Measurements from ENCODE around the gene MEMO1.
A peak's percentile ranks its signal among the peaks of the same experiment; 100 is the strongest.
"Not testable (repeated sequence)": the region's sequence is repeated elsewhere in the genome, so short reads cannot be mapped to it uniquely, and the experiment has no call there.

The MEMO1 gene

DNA sequence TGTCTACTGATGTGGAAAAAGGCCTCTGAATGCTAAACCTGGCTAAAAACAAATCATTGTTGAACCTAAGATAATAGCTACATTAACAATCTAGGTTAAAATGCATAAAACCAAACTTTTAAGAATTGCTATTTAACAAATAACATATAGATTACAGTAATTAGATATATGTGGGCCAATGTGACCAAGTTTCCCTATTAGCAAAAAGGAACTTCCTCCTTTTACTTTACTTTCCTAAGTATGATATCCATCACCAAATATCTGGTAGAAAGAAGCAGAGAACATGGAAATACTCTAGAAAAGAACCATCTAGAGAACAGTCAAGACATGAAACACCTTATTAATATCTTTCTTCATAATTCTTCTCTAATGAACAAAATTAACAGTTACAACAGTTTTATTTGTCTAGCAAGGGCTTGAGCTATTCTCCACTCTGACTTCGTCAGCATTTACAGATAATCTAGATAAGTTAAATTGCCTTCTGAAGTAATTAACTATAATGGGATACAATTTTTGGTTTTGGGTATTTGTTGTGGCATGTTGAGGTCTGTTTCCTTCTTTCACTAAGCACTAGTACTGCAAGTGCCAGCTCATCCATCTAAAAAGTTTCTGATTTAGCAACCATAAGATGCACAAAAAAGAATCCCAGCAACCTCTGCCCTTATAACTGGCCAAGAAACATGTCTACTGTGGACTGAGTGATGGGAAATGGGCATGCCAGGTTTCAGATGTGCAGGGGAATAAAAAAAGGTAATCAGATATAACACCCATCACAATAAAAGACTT, 53.3 kb downstream of the MEMO1 start:
- no peak for DNase-seq (ENCODE audit: low read depth)

DNA sequence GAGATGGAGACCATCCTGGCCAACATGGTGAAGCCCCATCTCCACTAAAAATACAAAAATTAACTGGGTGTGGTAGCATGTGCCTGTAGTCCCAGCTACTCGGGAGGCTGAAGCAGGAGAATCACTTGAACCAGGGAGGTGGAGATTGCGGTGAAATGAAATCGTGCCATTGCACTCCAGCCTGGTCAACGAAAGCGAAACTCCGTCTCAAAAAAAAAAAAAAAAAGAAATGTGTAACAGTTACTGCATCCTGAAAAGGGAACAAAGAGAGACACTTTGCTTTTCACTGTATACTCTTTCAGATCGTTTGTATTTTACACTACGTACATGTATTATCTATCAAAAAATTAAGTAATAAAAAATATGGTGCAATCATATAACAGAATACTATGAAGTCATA, 53.9 kb downstream of the MEMO1 start:
- not testable (repeated sequence) for DNase-seq (ENCODE audit: low read depth)

- DNase-seq (ENCODE audit: low read depth), result no peak
These were observed 54.5 kb downstream of the MEMO1 start for GRCh38 chr2:31956312-31956711.

DNA sequence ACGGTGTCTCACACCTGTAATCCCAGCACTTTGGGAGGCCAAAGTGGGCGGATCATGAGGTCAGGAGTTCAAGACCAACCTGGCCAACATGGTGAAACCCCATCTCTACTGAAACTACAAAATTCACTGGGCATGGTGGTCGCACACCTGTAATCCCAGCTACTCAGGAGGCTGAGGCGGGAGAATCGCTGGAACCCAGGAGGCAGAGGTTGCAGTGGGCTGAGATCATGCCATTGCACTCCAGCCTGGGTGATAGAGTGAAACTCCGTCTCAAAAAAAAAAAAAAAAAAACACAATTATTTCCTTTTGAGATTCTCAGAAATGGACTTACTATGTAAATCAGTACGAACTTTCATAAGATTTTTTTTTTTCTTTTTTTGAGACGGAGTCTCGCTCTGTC, 57.7 kb downstream of the MEMO1 start:
- not testable (repeated sequence) for DNase-seq (ENCODE audit: low read depth)

DNA sequence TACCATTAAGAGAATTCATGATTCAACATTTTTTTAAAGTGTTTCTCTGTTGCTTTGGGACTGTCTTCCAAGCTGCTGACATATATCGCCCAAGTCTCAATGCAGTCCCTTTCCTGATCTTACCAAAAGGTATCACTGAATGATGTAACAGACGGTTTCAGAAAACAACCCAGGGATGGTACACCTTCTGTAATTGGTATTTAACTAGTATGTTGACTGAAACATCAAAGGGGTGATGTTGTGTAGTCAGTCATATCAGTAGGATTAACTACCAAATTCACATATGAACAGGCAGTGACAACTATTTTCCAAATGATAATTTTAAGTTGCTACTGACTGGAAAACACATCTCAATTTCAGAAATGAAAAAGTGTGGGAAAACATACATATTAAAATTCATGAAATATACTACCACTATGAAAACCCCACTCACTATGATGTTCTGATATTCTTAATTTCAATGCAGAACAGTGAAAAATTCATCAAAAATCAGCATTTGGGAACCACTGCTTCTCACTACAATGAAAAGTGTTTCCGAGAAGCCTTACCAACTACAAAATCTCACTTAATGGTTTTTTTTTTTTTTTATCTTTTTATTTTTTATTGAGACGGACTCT, 59.8 kb downstream of the MEMO1 start:
- DNase-seq (ENCODE audit: low read depth), result no peak

DNA sequence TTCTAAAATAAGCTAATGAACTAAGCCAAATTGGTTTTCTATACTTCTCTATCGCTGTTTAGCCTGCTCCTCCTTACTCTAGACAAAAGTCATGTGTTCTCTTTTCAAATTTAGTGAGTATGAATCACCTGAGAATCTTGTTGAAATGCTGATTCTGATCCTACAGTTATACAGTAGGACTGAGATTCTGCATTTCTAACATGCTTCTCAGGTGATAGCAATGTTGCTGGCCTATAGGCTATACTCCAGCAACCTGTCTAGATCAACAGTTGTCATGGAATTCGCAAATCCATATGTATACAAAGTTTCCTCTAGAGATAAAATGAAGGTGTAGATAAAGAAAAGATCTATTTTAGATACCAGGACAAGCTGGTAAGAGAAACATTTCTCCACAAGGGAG, 62.9 kb downstream of the MEMO1 start:
- DNase-seq (ENCODE audit: low read depth), result no peak

DNA sequence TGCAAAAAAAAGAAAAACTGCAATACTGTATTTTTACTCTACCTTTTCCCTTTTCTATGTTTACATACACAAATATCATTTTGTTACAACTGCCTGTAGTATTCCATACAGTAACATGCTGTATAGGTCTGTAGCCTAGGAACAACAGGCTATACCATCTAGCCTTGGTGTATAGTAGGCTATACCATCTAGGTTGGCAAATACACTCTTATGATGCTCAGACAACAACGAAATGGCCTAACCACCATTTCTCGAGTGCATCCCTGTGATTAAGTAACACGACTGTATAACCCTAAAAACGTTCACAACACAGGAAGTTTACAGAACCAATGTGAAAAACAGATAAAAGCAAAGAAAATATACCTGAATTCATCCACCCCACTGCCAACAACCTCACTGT, 64.0 kb downstream of the MEMO1 start:
- no peak for DNase-seq (ENCODE audit: low read depth)

DNA sequence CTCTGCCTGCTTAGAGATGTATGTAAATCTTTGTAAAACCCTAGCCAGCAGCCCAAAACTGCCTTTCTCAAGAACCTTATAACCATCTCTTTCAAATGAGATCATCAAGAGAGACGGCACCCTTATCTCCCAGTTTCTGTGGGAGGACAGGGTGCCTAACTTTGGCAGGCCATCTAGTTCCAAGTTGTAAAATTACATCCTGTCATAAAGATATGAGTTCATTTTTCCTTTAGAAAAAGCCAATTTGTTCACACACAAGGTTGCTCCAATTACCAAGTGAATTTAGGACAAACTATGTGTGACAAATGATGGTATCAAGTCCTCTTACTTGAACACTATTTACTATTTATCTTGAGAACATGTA, 65.3 kb downstream of the MEMO1 start:
- no peak for DNase-seq (ENCODE audit: low read depth)

DNA sequence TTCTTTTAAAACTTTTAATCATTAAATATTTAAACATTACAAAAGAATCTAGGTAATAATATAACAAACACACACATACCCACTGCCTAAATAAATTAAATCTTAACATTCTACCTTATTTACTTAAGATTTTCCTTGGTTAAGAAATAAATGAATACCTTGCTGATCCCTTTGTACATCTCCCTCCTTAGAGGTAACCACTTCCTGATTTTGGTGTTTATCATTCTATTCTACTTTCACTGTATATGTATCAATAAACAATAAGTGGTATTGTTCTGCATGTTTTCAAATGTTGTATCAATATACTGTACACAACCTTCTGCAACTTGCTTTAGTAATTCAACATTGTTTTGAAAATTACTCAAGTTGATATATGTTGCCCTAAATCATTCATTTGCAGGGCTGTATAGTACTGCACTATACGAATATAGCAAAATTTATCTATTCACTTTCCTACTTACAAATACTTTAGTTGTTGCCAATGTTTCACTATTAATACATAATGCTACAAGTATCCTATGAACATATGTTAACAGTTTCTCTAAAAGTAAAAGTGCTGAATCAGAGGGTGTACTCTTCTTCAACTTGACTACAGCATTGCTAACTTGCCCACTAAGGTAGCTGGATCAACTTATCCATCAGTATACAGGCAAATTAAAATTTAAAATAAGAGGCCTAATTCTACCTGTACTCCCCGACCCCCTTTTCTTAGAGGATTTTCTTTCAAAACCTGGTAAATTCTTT, 65.8 kb downstream of the MEMO1 start:
- DNase-seq (ENCODE audit: low read depth), result no peak

- DNase-seq (ENCODE audit: low read depth), result no peak
These were observed 67.1 kb downstream of the MEMO1 start for GRCh38 chr2:31943636-31944225.

DNA sequence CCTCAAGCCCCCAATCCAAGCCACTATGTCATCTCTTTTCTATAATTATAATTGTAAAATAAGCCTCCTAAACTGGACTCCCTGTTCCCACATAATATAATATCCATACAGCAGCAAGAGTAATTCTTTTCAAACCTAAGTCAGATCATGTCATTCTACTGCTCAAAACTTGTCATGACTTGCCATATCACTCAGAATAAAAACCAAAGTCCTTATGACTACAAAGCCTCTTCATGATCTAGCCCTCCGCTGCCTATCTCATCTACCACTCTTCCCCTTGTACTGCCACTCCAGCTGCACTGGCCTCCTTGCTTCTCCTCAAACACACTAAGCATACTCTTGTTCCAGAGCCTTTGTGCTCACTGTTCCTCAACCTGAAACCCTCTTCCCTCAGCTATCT, 69.9 kb downstream of the MEMO1 start:
- DNase-seq (ENCODE audit: low read depth), result peak; percentile 9

DNA sequence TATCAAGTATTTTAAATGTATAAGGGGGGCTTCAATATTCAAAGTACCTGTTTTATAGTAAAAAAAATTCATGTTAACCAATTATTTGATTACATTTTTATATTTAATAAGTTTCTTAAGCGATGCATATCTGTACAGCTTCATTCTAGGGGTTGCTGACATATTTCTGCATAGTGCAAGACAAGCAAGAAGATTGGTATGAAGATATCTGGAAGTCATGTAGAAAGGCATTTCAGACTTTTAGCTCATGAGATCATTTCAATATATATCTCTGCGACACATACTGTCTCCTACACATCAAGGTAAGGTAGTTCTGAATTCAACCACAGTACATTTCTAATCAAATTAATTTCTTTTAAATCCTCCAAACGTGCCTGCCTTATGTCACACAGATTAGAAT, 73.1 kb downstream of the MEMO1 start:
- DNase-seq (ENCODE audit: low read depth), result no peak

DNA sequence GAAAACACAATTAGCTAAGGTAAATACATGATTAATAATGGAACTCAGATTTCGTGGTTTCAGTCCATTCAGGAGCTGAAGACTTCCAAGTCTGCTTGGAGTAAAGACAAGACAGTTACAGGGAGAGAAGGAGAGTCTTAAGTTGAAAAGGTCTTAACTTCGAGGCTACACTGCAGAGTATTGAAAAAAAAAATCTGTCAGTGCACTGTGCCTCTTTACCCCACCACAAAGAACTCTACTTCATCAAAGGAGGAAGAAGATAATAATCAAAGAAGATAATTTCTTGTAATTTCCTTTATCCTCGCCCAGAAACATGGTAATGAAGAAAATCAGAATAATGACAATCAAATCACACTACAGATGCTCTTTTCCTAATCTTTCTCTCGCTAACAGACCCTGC, 75.4 kb downstream of the MEMO1 start:
- DNase-seq (ENCODE audit: low read depth), result no peak

GRCh38 chr2:31933066-31933465, 77.7 kb downstream of the MEMO1 start:
- no peak for DNase-seq (ENCODE audit: low read depth)

DNA sequence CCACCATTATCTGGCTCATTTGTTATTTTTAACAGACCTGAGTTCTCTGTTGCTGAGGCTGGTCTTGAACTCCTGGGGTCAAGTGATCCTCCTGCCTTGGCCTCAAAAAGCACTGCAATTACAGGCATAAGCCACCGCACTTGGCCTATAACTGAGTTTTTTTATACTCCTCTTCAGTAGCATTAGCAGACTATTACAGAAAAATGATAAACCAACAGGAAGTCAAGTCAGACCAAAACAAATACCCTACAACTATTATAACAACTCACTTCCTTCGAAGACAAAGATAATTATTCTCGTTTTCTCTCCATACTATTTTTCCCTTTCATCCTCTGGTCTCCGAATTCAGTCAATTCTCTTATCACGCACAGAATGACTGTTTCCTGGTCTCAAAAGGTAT, 78.2 kb downstream of the MEMO1 start:
- DNase-seq (ENCODE audit: low read depth), result no peak

DNA sequence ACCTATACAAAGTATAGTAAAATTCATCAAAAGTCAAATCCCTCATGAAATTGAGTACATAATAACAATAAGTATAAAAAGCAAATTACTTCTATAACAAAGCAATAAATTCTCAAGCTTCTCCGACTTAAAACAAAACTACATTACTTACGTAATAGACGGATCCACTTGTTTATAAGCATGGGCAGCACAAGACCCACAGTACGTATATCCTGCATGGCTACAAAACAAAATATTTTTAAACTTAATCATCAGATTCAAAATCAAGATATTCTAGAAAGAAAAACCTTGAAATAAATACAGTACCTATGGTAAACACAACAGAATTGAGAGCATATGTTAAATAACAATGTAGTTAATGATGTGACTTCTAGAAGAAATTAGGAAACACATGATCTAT, 78.9 kb downstream of the MEMO1 start:
- DNase-seq (ENCODE audit: low read depth), result no peak

- DNase-seq (ENCODE audit: low read depth), result no peak
These were observed 85.3 kb downstream of the MEMO1 start for GRCh38 chr2:31925517-31925916.

GRCh38 chr2:31923662-31924061, 87.1 kb downstream of the MEMO1 start:
- DNase-seq (ENCODE audit: low read depth), result no peak

GRCh38 chr2:31922542-31923408, 88.0 kb downstream of the MEMO1 start:
- DNase-seq (ENCODE audit: low read depth), result no peak

DNA sequence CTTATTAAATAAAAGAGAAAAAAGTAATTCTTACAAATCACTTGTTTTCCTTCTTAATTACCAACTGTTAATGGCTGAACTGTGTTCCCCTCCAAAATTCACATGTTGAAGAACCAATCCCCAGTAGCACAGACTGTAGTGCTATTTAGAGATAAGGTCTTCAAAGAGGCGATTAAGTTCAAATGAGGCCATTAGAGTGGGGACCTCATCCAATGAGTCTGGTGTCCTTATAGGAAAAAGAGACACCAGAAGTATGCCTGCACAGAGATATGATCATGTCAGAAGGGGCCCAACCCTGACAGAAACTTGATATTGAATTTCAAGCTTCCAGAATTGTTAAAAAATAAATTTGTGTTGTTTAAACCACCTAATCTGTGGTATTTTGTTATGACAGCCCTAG, 89.8 kb downstream of the MEMO1 start:
- DNase-seq (ENCODE audit: low read depth), result no peak

GRCh38 chr2:31919499-31919898, 91.3 kb downstream of the MEMO1 start:
- DNase-seq (ENCODE audit: low read depth), result no peak

DNA sequence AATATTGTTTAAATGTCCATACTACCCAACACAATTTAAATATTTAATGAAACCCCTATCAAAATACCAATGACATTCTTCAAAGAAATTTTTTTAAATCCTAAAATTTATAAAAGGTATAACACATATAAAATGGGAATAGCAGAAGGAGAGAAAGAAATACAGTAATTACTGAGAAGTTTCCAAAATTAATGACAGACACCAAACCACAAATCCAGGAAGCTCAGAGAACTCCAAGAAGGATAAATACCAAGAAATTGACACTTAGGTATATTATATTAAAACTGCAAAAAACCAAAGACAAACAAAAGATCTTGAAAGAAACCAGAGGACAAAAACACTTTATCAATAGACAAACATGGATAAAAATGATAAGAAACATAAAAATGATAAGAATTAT, 101.1 kb downstream of the MEMO1 start:
- no peak for DNase-seq (ENCODE audit: low read depth)
